ENCODE measurements around the gene AKAP6. TPM values are rescaled to one million over a fixed set of nuclear protein-coding genes. Genes with fewer than 3 reads are reported as not detected.
"Not testable (repeated sequence)": the region's sequence is repeated elsewhere in the genome, so short reads cannot be mapped to it uniquely, and the experiment has no call there.

AKAP6 gene
- total and polyA plus RNA-seq, 12 donors = 0.71 to 24.7 (median 8.1) TPM

- Histone ChIP-seq H3K4me3 (no peak overlapping the region), H3K27me3 (no peaks in the 10 kb centered on the region), H3K9me3 (replicated peaks in 1 of 3) (no peaks in the 10 kb centered on the region), H3K4me1 (replicated peaks in 1 of 2) (no peaks in the 10 kb centered on the region), H3K27ac (no peak overlapping the region), H3K36me3 (replicated peaks in 1 of 2) (no peaks in the 10 kb centered on the region)
- WGBS, 4 donors = 86 to 97% (median 91%) methylated on average over 3 of the region's 3 CpGs
- no peak for DNase-seq
- intact Hi-C loops (cut with DNase I) = no loop called here
- TF ChIP-seq POLR2A (IDR thresholded peaks at IDR 0.05) (no peak), CTCF (IDR thresholded peaks at IDR 0.05) (no peak)
These were observed 455.3 kb downstream of the AKAP6 start for GRCh38 chr14:32784405-32784804.

DNA sequence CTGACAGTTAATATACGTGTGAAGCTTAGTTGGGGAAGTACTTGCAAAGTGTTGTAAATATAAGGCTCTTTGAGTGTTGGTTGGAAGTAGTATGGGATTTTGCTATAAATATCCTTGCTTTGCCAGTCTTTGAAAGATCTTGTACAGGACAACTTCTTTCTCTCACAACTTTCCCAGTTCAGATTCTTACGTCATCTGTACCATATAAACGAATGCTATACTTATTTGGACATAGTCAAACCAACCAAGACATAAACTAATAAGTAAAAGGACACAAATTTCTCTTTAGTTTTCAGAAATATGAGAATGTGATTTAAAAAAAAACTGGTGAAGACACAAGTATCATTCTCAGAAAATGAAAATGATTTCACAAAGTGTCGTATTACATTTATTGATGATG lies 456.5 kb downstream of the AKAP6 start:
- Histone ChIP-seq H3K27me3 (no peaks in the 10 kb centered on the region), H3K4me3 (no peak overlapping the region), H3K27ac (no peak overlapping the region), H3K4me1 (replicated peaks in 1 of 2) (no peaks in the 10 kb centered on the region), H3K9me3 (replicated peaks in 1 of 3) (no peaks in the 10 kb centered on the region), H3K36me3 (replicated peaks in 1 of 2) (no peaks in the 10 kb centered on the region)
- TF ChIP-seq CTCF (IDR thresholded peaks at IDR 0.05) (no peak), POLR2A (IDR thresholded peaks at IDR 0.05) (no peak)
- WGBS, 4 donors = 70 to 72% (median 71%) methylated on average over 4 of the region's 4 CpGs
- DNase-seq = no peak
- intact Hi-C loops (cut with DNase I) = no loop called here

GRCh38 chr14:32786886-32787285 lies 457.8 kb downstream of the AKAP6 start:
- no peak overlapping the region for H3K4me3 ChIP-seq
- H3K4me1 ChIP-seq (replicated peaks in 1 of 2) = no peaks in the 10 kb centered on the region
- WGBS, 4 donors = 73 to 82% (median 78%) methylated on average over 3 of the region's 3 CpGs
- no peak for DNase-seq
- H3K27me3 ChIP-seq = no peaks in the 10 kb centered on the region
- H3K27ac ChIP-seq = no peak overlapping the region
- intact Hi-C loops (cut with DNase I) = no loop called here
- TF ChIP-seq CTCF (IDR thresholded peaks at IDR 0.05) = no peak
- no peak for TF ChIP-seq POLR2A (IDR thresholded peaks at IDR 0.05)
- no peaks in the 10 kb centered on the region for H3K9me3 ChIP-seq (replicated peaks in 1 of 3)
- H3K36me3 ChIP-seq (replicated peaks in 1 of 2) = no peaks in the 10 kb centered on the region

DNA sequence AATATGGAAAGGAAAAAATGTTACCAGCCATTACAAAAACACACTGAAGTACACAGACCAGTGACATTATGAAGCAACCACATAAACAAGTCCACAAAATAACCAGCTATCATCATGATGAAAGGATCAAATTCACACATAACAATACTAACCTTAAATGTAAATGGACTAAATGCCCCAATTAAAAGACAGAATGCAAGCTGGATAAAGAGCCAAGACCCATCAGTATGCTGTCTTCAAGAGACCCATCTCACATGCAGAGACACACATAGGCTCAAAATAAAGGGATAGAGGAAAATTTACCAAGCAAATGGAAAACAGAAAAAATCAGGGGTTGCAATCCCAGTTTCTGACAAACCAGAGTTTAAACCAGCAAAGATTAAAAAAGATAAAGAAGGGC lies 463.9 kb downstream of the AKAP6 start:
- H3K4me1 ChIP-seq (replicated peaks in 1 of 2); H3K36me3 ChIP-seq (replicated peaks in 1 of 2); H3K27ac ChIP-seq; DNase-seq; H3K9me3 ChIP-seq (replicated peaks in 1 of 3); intact Hi-C loops (cut with DNase I); H3K27me3 ChIP-seq; H3K4me3 ChIP-seq: not testable (repeated sequence)

DNA sequence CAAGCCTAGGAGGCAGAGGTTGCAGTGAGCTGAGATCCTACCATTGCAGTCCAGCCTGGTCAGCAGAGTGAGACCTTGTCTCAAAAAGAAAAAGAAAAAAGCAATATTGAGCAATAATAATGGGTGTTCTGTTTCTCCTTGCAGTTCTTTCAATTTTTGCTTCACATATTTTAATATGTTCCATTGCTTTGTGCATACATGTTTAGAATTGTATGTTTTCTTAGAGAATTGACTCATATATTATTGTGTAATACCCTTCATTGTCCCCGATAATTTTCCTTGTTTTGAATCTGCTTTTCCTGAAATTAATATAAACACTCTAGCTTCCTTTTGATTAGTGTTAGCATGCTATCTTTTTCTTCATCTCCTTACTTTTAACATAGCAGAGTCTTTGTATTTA lies 471.2 kb downstream of the AKAP6 start:
- no peak for DNase-seq
- intact Hi-C loops (cut with DNase I) = no loop called here
- WGBS, 4 donors = 85 to 95% (median 91%) methylated on average over 1 of the region's 1 CpG
- Histone ChIP-seq H3K27me3 (no peaks in the 10 kb centered on the region), H3K4me1 (replicated peaks in 1 of 2) (no peaks in the 10 kb centered on the region), H3K4me3 (no peak overlapping the region), H3K9me3 (replicated peaks in 1 of 3) (peaks cover 0 to 19% (median 8%) of the 10 kb centered on the region in 3 donors), H3K27ac (no peak overlapping the region), H3K36me3 (replicated peaks in 1 of 2) (no peaks in the 10 kb centered on the region)
- TF ChIP-seq CTCF (IDR thresholded peaks at IDR 0.05) = no peak
- no peak for TF ChIP-seq POLR2A (IDR thresholded peaks at IDR 0.05)

All from adrenal gland (tissue), 12 donors.